ENCODE results near the gene FAM168B.
"Not testable (repeated sequence)": the region's sequence is repeated elsewhere in the genome, so short reads cannot be mapped to it uniquely, and the experiment has no call there.

FAM168B gene, protein sequence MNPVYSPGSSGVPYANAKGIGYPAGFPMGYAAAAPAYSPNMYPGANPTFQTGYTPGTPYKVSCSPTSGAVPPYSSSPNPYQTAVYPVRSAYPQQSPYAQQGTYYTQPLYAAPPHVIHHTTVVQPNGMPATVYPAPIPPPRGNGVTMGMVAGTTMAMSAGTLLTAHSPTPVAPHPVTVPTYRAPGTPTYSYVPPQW

GRCh38 chr2:131093006-131093695, at the start of gene FAM168B:
Gene FAM168B, minus strand, starts transcription at chr2:131093460. Its CDS starts 10,814 bp downstream, at chr2:131082646.
- FAIRE-seq: no peak

DNA sequence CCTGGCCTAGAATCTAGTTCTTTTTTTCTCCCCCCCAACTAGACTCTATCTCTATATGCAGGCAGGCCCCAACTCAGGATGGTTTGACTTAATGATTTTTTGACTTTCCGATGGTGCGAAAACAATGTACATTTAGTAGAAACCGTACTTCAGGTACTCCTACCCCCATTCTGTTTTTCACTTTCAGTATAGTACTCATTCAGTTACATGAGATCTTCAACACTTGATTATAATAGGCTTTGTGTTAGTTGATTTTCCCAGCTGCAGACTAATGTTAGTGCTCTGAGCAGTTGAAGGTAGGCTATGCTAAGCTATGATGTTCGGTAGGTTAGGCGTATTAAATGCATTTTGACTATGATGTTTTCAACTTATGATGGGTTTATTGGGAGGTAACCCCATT, 49.6 kb upstream of the FAM168B start:
- no peak for FAIRE-seq

DNA sequence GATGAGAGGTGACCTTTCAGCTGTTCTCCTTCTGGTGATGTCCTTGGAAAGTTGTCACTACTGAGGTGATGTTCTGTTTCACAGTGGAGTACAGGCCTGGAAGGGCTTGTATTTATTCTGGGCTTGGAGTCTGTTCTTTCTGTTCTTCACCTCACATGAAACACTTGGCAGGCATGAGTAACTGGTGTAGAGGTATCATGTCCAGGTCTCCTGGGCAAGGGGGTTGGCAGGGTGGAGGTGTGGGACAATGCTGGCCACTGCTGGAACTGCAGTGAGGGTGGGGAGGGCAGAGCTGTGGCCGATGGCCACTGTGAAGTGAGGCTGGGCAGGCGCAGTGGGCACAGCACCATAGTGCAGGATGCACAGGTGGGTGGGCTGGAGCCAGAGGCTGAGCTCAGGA, 47.3 kb upstream of the FAM168B start:
- FAIRE-seq: no peak

- no peak for FAIRE-seq
These were observed 39.5 kb upstream of the FAM168B start for GRCh38 chr2:131132729-131133128.

DNA sequence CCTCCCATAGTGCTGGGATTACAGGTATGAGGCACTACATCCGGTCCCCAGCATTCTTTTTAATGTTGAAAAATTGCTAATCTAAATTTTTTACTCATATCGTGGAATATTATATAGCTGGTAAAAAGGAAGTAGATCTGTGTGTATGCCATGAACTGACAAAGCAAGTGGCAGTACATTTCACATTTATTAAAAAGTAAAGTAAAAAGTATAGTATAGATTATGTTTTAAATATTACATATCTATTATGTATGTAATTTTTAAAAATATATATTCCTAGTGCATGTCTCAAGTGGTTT, 37.0 kb upstream of the FAM168B start:
- no peak for FAIRE-seq

DNA sequence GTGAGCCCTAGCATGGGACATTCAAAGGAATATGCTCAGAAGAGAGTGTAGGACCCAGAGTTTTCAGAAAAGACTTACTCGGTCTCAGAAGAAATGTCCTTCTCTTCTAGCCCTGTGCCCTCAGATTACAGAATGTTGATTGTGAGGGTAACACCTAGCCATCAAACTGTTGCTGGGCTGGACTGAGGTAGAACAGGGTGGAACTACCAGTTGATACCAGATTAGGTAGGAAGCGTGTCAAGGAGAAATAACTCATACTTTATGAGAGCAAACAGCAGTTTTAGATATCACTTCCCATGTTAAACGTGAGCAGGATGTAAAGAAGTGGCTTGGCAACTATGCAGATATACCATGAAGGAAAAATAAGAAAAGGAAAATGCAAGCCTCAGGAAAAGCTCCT, 34.7 kb upstream of the FAM168B start:
- FAIRE-seq: no peak

GRCh38 chr2:131127076-131127475, 33.8 kb upstream of the FAM168B start:
- no peak for FAIRE-seq

- FAIRE-seq: no peak
These were observed 33.2 kb upstream of the FAM168B start for GRCh38 chr2:131126436-131126835.

- FAIRE-seq: no peak
These were observed 32.0 kb upstream of the FAM168B start for GRCh38 chr2:131125195-131125757.

- no peak for FAIRE-seq
These were observed 29.9 kb upstream of the FAM168B start for GRCh38 chr2:131123192-131123591.

DNA sequence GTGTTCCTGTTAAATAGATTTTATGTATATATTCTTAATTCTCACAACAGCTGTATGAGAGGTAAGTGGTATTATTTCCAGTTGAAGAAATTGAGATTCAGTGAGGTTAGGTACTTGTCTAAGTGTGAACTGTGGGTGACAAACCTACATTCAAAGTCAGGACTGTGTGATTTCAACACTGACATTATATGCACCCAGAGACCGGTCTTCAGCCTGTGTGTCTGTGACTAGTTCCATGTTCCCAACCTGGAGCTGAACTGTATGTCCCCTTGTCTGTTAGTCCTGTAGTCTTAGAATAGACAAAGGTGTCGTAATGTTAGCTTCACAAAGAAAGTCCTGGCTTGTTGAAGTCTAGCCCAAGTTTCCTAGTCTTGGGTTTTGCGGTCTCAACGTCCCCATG, 29.2 kb upstream of the FAM168B start:
- FAIRE-seq: no peak

- FAIRE-seq: no peak
These were observed 28.2 kb upstream of the FAM168B start for GRCh38 chr2:131121464-131121863.

DNA sequence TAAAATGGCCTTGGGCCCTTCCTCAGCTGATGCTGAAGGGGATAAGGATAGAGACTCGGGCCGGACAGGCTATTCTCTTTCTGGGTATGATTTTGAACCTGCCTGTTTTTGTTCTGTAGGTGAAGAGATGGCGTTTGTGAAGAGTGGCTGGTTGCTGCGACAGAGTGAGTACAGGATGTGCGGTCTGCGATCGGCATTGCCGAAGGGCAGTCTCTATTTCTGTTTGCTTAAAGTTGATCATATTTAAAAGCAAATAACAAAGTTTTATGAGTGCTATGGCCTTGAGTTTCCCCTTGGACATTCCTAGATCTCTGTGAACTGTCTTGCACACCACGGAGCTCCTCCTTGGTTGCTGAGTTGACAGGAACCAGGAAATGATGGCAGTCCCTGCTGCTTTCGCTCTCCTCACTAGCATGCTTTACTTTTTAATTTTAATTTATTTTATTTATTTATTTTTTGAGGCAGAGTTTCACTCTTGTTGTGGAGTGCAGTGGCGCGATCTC, 27.6 kb upstream of the FAM168B start:
- FAIRE-seq: no peak

GRCh38 chr2:131115752-131116151, 22.5 kb upstream of the FAM168B start:
- no peak for FAIRE-seq

DNA sequence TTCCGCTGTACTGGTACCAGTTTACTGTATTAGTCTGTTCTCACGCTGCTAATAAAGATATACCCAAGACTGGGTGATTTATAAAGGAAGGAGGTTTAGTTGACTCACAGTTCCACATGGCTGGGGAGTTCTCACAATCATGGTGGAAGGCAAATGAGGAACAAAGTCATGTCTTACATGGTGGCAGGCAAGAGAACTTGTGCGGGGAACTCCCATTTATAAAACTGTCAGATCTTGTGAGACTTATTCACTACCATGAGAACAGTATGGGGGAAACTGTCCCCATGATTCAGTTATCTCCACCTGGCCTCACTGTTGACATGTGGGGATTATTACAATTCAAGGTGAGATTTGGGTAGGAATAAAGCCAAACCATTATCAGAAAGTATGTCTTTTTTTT, 21.7 kb upstream of the FAM168B start:
- FAIRE-seq: not testable (repeated sequence)

DNA sequence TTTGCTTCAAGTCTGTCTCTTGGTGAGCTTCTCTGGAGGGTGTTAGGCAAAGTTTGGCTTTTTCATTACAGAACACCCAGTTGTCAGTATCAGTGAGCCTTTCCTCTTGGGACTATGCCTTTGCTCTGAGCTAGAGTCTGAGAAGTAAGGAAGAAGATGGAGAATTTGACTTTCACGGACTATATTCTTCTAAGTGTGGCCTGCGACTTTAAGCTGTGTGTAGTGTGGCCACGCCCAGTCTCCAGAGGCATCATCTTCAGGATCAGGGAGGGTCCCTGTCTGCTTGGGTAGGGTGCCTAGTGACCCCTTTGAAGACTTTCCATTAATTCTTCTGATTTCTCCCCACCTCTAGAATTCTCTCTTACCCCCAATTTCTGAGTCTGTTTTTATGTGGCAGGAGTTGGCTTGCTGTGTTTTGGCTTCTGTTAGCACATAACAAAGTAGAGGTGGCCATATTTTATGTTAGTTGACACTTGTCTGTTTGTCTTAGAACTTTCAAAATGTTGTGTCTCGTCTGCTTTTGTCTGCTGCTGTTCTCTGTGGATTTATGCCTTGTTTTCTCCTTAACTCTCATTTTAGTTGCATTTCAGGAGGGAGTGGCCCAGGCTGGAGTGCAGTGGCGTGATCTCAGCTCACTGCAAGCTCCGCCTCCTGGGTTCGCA, 20.4 kb upstream of the FAM168B start:
- no peak for FAIRE-seq

- no peak for FAIRE-seq
These were observed 19.3 kb upstream of the FAM168B start for GRCh38 chr2:131112529-131112928.

GRCh38 chr2:131105950-131106801, 12.9 kb upstream of the FAM168B start:
- no peak for FAIRE-seq

GRCh38 chr2:131105156-131105949, 12.1 kb upstream of the FAM168B start, which contains the start of gene PLEKHB2:
Gene PLEKHB2, plus strand, starts transcription at chr2:131105336. Its CDS starts 15,606 bp downstream, at chr2:131120942.
- no peak for FAIRE-seq

- FAIRE-seq: no peak
These were observed 11.4 kb upstream of the FAM168B start for GRCh38 chr2:131104487-131105155.

GRCh38 chr2:131103165-131103564, 9.9 kb upstream of the FAM168B start:
- no peak for FAIRE-seq

Data from endometrium (tissue), 2 donors.